Measurements from ENCODE around the gene CSK. TPM values are rescaled to one million over a fixed set of nuclear protein-coding genes. Genes with fewer than 3 reads are reported as not detected.

Gene CSK
- total and polyA plus RNA-seq, 2 of the 8 experiments (the other 6 are each of a cell fraction or from before 2014, with no cell fraction given): 13.7 to 50.2 TPM

- Histone ChIP-seq H3K79me2 (ENCODE audit: control insufficient read depth in 1 of 2, insufficient read depth in 2 of 2, low read length in 2 of 2) (no peaks in the 10 kb centered on the region), H2BK20ac (ENCODE audit: low read length) (no peak overlapping the region), H3K56ac (replicated peaks; ENCODE audit: insufficient read length, low read depth, low read length) (no peak overlapping the region), H4K20me1 (replicated peaks in 1 of 2; ENCODE audit: control insufficient read depth in 1 of 2, insufficient read depth in 2 of 2, low read length in 2 of 2) (peaks cover 0 to 2% of the 10 kb centered on the region in 2 experiments), H3K4me1 (replicated peaks in 1 of 4; ENCODE audit: control insufficient read depth in 3 of 4, insufficient read depth in 4 of 4, low read length in 3 of 4) (peaks cover 0 to 7% (median 4%) of the 10 kb centered on the region in 4 experiments; a peak in 4 of 7 replicates), H2BK120ac (replicated peaks; ENCODE audit: low read depth, low read length) (no peak overlapping the region), H3K4me2 (ENCODE audit: insufficient read depth in 1 of 2, low read depth in 2 of 2, low read length in 2 of 2) (no peak overlapping the region), H3K4ac (replicated peaks; ENCODE audit: insufficient read length, low read depth, low read length) (no peak overlapping the region), H3K27me3 (replicated peaks in 1 of 4; ENCODE audit: control insufficient read depth in 3 of 4, extremely low read depth in 1 of 4, insufficient read depth in 3 of 4, low read length in 3 of 4) (peaks cover 4 to 33% (median 25%) of the 10 kb centered on the region in 4 experiments), H2BK12ac (ENCODE audit: low read depth, low read length) (no peak overlapping the region), H4K91ac (replicated peaks; ENCODE audit: insufficient read length, low read length) (no peak overlapping the region), H2BK5ac (ENCODE audit: low read depth, low read length) (no peak overlapping the region), H3K27ac (ENCODE audit: low read depth, low read length) (no peak overlapping the region), H3K23ac (ENCODE audit: insufficient read length) (no peak overlapping the region), H3K23me2 (ENCODE audit: low read depth, low read length) (0 out of 2 replicates have a peak, but pooled peaks cover 3% of the 10 kb centered on the region), H3K14ac (ENCODE audit: insufficient read length) (no peak overlapping the region), H3K36me3 (ENCODE audit: control insufficient read depth in 2 of 4, insufficient read depth in 4 of 4, low read length in 3 of 4) (no peaks in the 10 kb centered on the region), H3K9ac (replicated peaks in 1 of 4; ENCODE audit: extremely low read depth in 1 of 4, low read depth in 3 of 4, low read length in 3 of 4) (no peak overlapping the region), H4K5ac (ENCODE audit: insufficient read length, low read depth, low read length) (no peak overlapping the region), H3K79me1 (ENCODE audit: low read depth, low read length) (no peaks in the 10 kb centered on the region), H2AK5ac (ENCODE audit: low read depth, low read length) (no peak overlapping the region), H2BK15ac (ENCODE audit: low read length) (no peak overlapping the region), H3K18ac (ENCODE audit: extremely low read depth, low read length) (no peak overlapping the region), H3K4me3 (ENCODE audit: extremely low read depth in 1 of 4, insufficient read depth in 2 of 4, low read depth in 3 of 4, low read length in 4 of 4) (no peak overlapping the region), H2AFZ (ENCODE audit: low read length) (no peak overlapping the region), H3K9me3 (ENCODE audit: insufficient read depth in 2 of 2, low read depth in 1 of 2, low read length in 1 of 2) (no peaks in the 10 kb centered on the region), H4K8ac (ENCODE audit: extremely low read depth, insufficient read depth, low read length) (no peak overlapping the region)
- CTCF ChIA-PET (ENCODE audit: partially characterized antibody): interaction anchor here (0.5 to 15.7 kb wide), 10 partner anchors 9 to 196 kb away, joined by 3 to 135 read pairs (median 8); partner anchors contain the start of gene ULK3
- no peak for DNase-seq (ENCODE audit: low read depth in 1 of 2, low spot score in 2 of 2)
- no peak for FAIRE-seq
- POLR2A ChIA-PET (ENCODE audit: partially characterized antibody): interaction anchor here (2.9 to 4.6 kb wide), 2 partner anchors 12 to 70 kb away, joined by 8 to 23 read pairs; partner anchors contain the start of gene ULK3
- WGBS, 2 experiments (ENCODE audit: extremely low coverage in 1 of 2, insufficient coverage in 1 of 2, insufficient read length in 1 of 2, insufficient replicate concordance in 2 of 2, low coverage in 1 of 2, low lambda C conversion rate in 2 of 2, missing lambda C conversion rate in 1 of 2): 90% methylated on average over 6 of the region's 6 CpGs; no CpG with 5 or more reads in 1 of the 2 experiments
- no peak for TF ChIP-seq SRF (IDR thresholded peaks at IDR 0.05; ENCODE audit: low read depth, low read length)
- no peak for TF ChIP-seq POLR2A (IDR thresholded peaks at IDR 0.05; ENCODE audit: control extremely low read depth in 1 of 2, low read depth in 2 of 2, low read length in 2 of 2)
- TF ChIP-seq CBX8 (IDR thresholded peaks at IDR 0.05; ENCODE audit: borderline replicate concordance, low read depth, low read length): no peak
- no peak for TF ChIP-seq EP300 (IDR thresholded peaks at IDR 0.05; ENCODE audit: borderline replicate concordance in 1 of 2, low read depth in 2 of 2, low read length in 2 of 2)
- TF ChIP-seq SAP30 (IDR thresholded peaks at IDR 0.05; ENCODE audit: insufficient read depth, insufficient replicate concordance, low read length): no peak
- TF ChIP-seq TEAD4 (IDR thresholded peaks at IDR 0.05; ENCODE audit: low read depth, low read length): no peak
- no peak for TF ChIP-seq CHD2 (IDR thresholded peaks at IDR 0.05; ENCODE audit: low read length)
- TF ChIP-seq, protein P1, sequence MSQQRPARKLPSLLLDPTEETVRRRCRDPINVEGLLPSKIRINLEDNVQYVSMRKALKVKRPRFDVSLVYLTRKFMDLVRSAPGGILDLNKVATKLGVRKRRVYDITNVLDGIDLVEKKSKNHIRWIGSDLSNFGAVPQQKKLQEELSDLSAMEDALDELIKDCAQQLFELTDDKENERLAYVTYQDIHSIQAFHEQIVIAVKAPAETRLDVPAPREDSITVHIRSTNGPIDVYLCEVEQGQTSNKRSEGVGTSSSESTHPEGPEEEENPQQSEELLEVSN (IDR thresholded peaks at IDR 0.05): no peak
- TF ChIP-seq NRF1 (IDR thresholded peaks at IDR 0.05; ENCODE audit: low read depth, low read length): no peak
- TF ChIP-seq YY1 (IDR thresholded peaks at IDR 0.05; ENCODE audit: low read depth, low read length): no peak
- TF ChIP-seq CREB1 (IDR thresholded peaks at IDR 0.05): no peak
- TF ChIP-seq SP4 (IDR thresholded peaks at IDR 0.05; ENCODE audit: low read length): no peak
- TF ChIP-seq BRCA1 (IDR thresholded peaks at IDR 0.05; ENCODE audit: low read depth, low read length): no peak
- TF ChIP-seq RXRA (IDR thresholded peaks at IDR 0.05; ENCODE audit: insufficient read depth, low read depth, low read length): no peak
- no peak for TF ChIP-seq MAX (IDR thresholded peaks at IDR 0.05)
These were observed 48.1 kb downstream of the CSK start for GRCh38 chr15:74829991-74830390.
